SU-DHL-6 (cell line): ENCODE data around the gene TMEM192.
"Not testable (repeated sequence)": the region's sequence is repeated elsewhere in the genome, so short reads cannot be mapped to it uniquely, and the experiment has no call there.

ENCODE experiments used
- CTCF ChIP-seq: fragments of 200-600 bp; sonication (generic); IDR thresholded peaks from one replicate; pipeline ENCODE4 v1.5.1; 2017; ENCODE audit warnings: antibody characterized with exemption, mild to moderate bottlenecking, low read length, moderate library complexity; ENCODE audit not compliant: insufficient read depth, poor library complexity, severe bottlenecking
- EZH2phosphoT487 ChIP-seq: fragments of 200-600 bp; sonication (generic), shearing (Covaris generic); conservative IDR thresholded peaks from 2 replicates; pipeline ENCODE4 v1.6.1; 2018; ENCODE audit warnings: mild to moderate bottlenecking, antibody characterized with exemption, low read length, moderate library complexity, mixed read lengths

GRCh38 chr4:165084787-165085186 lies 27.9 kb downstream of the TMEM192 start:
- not testable (repeated sequence) for TF ChIP-seq CTCF, EZH2phosphoT487
